Left forelimb (tissue), 1 donor: ENCODE data around the gene ATP11A.

Experiments
- DNase-seq: peaks from one replicate; pipeline ENCODE4 v3.0.0-alpha.2; 2018; ENCODE audit warnings: low spot score

The ATP11A gene

DNA sequence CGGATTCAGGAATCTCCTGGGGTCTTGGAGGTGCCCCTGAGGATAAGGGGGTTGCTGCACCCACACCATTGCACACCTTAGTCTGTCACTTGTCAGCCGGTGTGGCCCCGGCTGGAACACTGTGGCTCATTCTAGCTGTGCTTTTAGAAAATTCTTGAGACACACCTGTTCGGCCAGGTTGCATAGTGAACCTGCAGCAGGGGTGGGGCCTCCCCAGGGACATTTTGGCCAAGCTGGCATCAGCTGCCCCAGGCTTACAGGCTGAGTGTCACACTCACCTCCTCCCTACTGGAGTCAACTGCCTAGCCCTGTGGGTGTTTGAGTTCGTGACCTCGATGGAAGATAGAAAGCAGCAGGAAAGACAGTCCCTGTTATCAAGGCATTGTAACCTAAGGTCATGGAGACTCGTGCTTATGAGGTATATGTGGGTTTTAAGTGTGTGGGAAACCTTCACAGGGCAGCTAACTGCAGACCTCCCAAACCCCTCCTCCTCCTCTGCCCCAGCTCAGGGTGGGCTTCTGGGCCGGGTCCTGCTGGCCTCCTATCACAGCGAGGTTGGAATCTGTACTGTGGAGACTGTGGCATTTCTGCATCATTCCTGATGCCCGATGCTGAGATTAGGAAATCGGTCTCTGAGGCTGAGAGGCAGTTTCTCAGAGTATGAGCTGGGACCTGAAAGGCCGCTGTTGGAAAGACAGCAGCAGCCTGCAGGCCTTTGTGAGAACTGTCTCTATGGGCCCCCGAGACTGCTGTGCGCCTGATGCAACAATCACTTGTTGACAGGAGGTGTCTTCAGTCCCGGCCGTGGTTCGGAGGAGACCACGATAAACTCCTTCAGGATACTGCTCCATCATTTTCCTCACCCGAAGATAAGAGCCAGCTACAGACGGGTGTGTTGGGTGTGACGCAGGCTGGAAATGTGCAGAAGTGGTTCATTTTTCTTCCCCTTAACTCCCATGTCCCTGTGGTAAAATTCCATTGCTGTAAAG, 72.2 kb downstream of the ATP11A start:
- no peak for DNase-seq

DNA sequence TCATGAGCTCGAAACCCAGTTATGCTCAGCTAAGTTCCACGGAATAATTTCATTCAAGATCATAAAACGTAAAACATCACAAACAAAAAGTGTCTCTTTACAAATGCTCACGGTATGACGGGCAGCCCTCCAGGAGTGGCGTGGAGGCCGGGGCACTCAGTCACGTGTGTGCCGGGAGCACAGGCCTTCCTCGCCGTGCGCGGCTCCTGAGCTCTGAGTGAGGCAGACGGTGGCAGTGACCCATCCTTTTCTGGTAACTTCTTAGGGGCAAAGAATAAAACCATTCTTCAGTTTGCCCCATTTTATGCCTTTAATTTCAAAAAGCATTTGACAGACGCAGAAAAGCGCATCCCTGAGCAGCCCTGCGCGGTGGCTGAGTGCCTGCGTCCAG, 72.8 kb downstream of the ATP11A start:
- DNase-seq, result no peak

DNA sequence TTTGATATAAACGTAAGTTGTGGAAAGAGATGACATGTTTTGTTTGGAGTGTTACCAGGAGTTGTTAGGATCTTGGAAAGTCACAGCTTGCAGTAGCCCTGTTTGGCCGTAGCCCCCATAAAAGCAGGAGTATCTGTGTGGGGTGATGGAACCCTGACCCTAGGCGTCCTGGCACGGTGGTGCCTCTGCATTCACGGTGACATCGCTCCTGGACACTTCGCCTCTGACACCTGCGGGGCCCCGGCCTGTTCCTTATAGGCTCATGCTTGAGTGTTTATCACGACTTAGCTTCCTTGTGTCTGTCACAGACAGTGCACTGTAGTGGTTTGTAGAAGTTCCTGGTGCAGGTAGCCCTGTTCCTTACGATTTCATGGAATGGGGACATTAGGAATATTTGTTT, 74.2 kb downstream of the ATP11A start:
- no peak for DNase-seq

DNA sequence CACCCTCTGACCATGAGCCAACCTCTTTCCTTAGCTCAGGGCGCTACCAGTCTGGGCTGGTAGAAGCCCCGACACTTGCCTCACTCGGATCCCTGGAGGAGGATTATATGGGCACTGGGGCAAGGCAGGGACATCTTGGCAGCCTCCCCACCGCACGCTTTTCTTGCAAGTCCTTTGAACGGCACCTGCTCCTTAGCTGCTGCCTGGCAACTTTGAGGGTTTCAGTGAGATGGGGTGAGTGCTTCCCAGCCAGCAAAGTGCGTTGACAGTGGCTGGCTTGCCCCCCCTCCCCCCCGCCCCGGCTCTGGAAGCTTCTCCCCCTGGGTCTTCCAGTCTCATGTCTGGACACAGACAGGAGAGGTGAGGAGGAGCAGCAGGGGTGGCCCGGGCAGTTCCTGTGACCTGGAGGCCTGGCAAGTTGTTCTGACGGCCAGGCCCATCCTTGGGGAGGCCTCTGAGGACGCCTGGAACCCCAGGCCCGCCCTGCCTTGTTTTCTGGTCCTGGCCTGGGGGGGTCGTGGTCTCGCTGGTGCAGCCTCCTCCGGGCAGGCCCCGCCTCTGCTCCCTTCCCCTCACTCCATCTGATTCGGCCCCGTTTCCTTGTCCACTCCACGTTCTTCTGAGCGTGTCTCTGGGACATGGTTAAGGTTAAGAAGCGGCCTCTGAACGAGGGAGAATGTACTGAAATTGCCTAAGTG, 75.2 kb downstream of the ATP11A start:
- DNase-seq, result no peak

DNA sequence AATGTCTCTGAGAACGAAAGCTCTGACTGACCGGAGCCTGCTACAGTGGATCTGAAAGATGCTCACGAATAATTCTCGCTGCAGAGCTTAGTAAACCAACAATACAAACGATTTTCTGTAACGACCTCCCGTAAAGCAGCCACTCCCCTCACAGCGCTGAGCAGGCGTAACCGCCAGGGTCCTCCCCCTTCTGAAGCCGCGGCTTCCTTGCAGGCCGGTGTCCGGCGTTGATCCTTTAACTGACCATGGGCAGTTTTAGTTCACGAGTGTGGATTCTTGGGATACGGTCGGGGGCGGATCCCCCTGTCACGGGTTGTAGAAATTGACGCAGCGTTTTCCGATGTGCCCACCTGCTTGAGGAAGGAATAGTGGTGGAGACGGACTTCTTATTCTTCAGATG, 75.9 kb downstream of the ATP11A start:
- DNase-seq, result no peak

DNA sequence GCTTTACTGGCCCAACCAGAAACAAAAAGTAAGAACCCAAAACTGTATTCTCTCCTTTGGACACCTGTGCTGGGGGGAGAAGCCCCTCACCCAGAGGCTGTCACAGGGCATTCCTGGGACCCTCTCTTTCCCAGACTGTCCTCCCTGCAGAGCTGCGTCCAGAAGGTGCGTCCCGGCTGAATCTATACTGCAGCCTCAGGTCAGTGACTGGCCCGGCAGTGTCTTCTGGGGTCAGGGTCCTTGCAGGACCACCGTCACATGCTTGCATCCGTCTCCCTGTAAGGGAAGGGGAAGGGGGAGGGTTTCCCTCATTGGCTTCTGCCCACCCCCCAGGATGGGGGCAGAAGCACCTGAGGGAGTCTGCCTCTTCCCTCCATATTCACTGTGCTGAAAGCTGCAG, 76.5 kb downstream of the ATP11A start:
- DNase-seq, result no peak

DNA sequence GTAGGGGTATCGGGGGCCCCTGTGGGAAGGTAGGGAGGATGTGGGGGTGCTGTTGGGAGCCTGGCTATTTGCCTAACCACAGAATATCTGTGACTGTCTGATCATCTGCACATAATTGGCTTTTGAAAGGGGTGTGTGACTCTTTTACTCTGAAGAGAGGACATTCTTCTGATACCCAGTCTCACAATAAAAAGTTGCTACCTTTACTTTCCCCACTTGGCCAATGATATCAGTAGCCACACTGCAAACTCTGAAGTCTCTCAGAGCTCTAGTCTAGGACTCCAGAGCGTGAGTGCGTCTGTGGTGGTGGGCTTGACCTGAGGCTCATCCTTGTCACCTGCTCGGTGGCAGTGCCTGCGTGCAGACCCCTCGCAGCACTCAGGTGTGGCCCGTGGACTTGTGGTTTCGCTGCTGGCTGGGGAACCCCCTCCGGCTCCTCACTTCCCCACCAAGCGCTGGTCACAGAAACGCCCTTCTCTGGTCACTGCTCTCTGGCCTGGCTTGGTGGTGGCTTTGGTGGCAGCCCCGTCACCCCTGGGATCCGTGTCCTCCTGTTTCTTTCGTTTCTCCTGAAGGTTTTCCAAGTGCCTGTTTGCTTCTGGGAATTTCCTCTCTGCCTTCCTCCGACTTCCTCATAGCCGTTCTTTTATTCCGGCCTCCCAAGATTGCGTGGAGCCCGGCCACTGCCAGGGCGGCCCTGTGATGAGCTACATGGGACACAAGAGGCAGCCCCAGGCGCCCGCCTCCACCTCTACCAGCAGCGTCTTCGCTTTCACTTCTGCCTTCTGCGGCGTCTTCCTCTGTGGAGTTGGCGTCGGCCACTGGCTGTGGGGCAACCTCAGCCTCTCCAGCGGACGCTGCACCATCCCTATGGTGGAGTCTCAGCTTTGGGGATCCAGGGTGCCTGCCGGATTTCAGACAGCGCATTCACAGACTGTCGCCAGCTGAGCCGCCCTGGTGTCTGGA, 78.0 kb downstream of the ATP11A start:
- no peak for DNase-seq

DNA sequence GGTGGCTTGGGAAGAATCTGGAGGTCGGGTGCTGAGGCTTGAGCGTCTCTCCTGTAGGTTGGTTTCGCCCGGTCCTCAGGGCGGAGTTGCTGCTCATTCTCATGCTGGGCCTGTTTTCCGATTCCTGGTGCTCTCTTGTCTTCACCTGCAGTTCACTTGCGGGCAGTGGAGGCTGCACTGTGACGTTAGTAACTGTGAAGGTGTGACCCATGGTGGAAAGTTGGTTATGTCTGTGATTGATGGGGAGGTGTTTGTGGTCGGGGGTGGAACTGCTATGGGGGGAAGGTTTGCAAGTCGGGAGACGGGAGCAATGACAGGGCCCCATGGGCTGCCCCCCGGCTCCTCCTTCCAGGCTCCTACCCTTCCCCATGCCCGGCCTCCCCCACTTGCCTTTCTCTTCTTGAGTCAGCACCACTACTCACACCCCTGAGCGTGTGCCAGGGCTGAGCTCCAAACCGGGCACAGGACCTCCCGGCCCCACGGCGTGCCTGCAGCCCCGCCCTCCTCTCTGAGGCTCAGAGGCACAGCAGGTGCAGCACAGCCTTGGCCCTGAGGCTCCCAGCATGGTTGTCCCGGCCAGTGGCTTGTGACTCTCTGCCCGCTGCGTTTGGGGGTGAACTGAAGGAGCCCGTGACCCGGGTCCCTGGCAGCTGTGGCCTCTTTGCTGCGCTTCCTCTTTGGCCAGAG, 79.1 kb downstream of the ATP11A start:
- no peak for DNase-seq

DNA sequence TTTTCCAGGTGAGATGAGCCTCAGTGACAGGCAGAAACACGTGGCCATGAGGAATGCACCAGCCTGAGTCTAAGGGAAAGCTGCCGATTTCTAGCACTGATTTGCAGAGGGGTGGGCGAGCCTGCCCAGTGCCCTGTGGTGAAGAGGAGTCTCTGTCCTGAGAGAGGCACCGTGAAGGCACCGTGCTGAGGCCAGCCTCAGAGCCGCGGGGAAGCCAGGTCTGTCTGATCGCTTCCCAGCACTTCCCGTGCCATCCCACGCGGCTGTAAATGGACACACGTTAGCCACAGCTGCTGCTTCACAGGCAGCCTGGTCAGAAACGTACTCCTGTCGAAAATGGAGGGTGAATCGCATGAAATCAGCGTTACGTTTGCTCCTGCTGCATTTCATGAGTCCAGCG, 79.8 kb downstream of the ATP11A start:
- DNase-seq, result no peak

DNA sequence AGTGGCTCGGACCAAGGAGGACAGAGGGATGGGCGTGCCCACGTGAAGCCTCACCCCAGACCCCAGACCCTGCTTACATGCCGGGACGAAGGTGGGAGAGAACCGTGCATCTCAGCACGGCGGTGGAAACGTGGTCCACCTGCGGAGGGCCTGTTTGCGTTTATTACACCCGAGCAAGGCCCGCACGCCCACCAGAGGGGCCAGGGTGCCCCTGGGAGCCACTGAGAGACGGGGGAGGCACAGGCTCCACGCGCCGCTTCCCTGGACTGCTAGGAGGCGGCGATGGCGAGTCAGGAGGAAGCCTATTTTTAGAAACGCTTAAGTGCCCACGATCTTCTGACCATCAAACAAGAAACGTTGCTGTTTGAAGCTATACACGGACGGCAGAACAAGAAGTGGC, 80.7 kb downstream of the ATP11A start:
- DNase-seq, result no peak

DNA sequence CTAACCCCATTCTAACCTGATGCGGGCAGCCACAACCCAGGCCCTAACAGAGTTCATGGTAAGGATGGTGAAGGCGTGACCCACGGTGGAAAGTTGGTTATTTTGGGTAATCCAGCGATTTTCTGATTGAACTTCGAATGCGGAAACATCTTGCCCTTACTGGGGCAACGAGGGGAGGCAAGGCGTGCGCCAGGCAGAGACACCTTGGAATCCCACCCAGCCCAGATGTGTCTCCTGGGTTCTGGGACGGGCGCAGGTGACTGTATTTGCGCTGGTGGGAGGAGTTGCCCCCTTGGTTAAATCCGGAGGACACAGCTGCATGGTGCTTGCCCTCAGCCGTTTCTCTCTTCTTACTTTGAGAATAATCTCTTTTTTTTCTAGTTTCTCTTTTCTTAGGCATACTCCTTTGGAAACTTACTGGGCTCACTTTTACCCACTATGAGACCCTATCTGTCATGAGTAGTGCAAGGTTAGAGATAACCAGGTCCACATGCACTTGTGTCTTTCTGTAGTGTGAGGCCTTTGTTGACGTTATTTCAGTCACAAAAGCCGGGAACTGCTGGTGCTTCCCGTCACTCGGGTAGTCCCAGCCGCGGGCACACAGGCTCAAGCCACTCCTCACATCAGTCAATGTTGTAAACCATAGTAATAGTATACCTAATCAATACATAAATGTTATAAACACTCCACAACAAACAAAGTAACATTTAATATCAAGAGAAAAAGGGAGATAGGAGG, 81.5 kb downstream of the ATP11A start:
- no peak for DNase-seq

DNA sequence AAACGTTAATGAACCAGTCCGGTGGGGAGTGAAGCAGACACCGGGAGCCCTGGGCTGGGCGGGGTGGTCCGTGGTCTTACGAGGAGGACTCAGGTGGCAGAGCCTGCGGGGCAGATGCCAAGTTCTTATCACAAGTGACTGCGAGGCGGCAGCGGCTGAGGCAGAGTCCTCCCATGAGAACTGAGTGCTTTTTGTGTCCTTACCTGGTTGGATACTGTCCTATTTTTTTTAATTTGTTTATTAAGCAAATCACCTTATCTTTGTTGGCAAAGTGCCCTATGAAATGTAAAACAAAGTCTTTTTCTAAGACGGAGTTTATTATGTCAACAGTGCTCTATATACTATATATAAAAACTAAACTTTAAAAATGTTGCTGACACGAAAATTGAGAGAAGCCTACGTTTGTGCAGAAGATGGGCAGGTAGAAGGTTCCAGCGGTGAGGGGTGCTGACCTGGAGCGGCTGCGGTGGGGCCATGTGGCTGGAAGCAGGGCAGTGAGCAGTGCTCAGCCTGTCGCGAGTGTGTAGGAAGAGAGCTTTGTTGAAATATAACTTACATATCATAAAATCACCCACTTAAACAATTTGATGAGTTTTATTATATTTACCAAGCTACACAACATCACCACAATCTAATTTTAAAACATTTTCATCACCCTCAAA, 82.2 kb downstream of the ATP11A start:
- DNase-seq, result no peak

DNA sequence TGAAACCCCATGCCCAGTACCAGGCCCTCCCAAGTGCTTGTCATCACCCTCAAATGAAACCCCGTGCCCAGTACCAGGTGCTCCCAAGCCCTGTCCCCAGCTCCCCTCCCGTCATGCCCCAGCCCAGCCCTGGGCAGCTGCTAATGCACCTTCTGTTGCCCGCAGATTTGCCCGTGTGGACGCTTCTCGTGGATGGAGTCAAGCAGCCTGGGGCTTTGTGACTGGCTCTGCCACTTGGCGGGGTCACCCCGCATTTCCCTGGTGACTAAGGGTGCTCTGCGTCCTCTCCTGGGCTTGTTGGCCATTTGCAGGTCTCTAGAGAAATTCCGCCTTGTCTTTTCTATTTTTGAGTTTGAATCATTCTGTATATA, 82.7 kb downstream of the ATP11A start:
- DNase-seq, result no peak

DNA sequence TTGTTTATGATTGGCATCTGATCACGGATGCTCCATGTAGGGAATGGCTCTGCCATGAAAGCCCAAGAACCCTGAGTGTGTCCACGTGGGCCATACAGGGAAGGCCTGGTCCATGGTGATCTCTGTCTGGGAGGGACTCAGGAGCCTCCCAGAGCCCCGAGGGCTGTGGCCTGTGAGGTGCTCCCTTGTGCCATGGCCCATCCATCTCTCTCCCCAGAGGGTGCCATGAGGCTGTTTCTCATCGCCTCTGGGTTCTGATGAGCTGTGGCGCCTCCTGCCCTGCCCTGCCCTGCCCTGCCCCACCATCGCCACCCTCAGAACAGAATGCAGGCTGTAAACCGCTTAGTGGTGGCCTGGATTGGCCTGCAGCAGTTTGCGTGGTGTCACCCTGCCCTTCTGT, 83.1 kb downstream of the ATP11A start:
- no peak for DNase-seq

DNA sequence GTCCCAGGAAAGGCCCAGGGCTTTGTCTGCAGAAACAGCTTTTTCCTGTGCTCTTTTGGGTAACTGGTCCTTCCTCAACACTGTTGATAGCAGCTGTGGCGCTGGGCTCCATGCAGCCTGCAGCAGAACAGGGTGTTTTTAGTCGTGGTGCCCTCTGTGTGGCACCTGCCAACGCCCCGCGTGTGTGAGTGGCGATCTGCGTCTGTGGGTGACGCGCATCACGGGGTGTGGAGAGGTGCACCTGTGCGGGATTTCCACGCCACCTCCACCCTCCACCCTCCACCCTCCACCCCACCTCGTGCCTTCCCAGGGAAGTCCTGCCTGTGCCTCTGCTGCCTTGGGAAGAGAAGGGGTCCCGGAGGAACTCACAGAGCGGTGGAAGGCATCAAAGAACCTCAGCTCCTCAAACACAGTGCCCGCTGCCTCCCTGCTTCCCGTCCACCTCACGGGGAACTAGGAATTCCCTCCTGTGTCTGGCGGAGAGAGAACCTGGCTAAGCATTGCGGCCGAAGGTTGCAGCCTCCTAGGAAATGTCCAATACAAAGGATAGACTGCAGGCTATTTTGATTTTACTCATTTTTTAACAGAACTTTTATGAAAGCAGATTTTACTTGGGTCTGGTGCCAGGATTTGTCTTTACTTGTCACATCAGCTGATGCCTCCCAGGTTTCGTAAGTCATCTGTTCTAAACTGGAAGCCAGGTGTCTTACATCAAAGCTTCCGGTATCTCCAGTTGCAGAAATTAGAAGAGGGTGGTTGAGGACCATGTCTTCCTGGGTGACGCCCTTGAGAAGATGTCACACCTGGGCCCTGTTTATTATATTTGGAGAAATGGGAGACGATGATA, 84.0 kb downstream of the ATP11A start:
- no peak for DNase-seq

DNA sequence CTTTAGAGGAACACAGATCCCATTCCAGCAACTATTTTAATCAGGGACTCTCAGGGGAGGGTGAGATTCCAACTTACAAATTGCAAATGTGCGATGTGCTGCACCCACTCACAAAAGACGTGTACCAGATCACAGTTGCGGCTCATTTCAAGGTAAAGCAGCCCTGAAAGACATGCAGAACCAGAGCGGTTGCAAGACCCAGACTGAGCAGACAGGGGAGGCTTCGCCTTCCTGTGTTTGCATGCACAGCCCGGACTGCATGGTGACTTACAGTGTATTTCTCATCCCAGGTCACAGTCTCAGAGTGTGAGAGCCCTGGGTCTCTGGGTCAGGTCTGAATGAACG, 84.6 kb downstream of the ATP11A start:
- DNase-seq, result no peak

DNA sequence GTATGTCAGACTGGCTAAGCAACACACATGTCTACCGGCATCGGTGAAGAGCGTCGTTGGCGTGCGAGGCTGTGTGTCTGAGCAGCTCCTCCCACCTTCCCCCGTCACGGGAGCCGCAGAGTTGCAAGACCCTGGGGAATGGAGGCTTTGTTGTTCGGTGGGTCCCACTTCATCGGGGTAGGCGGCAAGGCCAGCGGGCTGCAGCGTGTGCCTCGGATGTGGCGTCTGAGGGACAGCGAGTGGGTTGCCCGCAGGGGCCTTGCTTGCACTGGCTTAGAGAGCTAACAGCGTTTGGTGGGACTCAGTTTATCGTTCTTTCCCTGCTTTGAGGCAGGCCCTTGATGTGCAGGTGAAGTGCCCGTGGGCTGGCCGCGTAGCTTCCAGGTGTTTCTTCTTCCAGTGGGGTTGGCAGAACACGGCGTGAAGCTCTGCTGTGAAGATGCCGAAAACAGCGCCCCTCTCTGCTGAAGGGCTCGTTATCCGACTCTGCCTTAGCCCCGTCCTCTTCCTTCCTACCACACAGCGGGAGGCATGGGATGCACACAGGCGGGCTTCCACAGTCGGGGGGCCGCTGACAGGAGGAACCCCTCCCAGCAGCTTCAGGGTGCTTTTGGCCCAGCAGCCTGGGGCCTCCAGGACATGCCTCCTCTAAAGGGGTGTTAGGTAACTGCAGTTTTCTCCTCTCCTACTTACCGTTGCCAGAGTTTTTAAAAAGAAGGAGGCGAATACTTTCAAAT, 85.2 kb downstream of the ATP11A start:
- no peak for DNase-seq

DNA sequence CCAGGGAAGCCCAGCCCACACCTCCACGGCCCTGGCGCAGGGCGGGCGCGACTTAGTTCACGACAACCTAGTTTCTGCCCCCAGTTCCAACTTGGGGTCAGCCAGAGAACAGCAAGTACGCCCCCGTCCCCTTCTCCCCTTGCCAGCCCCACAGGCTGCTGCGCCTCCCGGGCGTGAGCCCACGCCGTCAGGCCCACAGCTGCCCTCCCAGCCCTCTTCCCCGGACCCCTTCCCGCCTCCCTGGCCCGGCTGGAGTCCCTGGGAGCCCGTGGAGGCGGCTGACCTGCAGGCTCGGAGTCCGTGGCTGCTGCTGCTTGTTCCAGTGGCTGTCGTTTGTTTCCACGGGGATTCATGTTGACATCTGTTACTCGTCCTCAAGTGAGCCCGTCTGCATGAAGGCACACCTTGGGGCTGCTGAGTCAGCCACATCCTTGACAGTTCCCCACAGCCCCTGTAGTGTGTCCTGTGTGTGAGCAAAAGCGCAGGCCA, 86.0 kb downstream of the ATP11A start:
- peak; percentile 58 for DNase-seq

DNA sequence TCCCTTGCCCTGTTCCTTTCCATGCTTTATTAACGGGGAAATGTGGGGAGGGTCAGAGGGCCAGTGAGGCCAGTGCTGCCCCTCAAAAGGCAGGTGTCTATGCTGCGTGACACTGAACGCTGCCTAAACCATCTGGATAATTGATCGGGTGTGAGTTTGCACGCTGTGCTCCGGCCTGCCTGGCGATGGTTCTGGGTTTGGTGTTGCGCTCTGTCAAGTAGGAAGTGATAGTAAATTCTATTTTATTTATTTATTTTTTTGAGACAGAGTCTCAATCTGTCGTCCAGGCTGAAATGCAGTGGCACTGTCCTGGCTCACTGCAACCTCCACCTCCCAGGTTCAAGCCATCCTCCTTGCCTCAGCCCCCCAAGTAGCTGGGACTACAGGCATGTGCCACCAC, 86.5 kb downstream of the ATP11A start:
- DNase-seq, result peak; percentile 42
